SK-N-SH (cell line): ENCODE results near the gene HAGHL. TPM values are rescaled to one million over a fixed set of nuclear protein-coding genes. Genes with fewer than 3 reads are reported as not detected.

Experiments
- CTCF ChIA-PET: fragments of 300-600, 350-600 bp; formaldehyde crosslinking; extraction: SDS; loops from one replicate; lab custom pipeline; 2021; lab: Yijun Ruan, JAX
- POLR2A ChIA-PET: fragments of 350-600 bp; sonication (Branson Sonifier 250); formaldehyde crosslinking; extraction: SDS; loops from one replicate; lab custom pipeline; 2020; ENCODE audit warnings: antibody characterized with exemption, inconsistent platforms; lab: Yijun Ruan, JAX
- DNase-seq: peaks from one replicate; pipeline ENCODE4 v3.0.0; 2012
- H2AFZ ChIP-seq: fragments of 200-600 bp; sonication (generic); 2 replicates; pipeline ENCODE4 v1.8.1; 2016; ENCODE audit warnings: antibody characterized with exemption, mild to moderate bottlenecking, low read depth
- H3F3A ChIP-seq: fragments of 200-600 bp; sonication (generic); replicated peaks from 2 replicates; pipeline ENCODE3; 2016; ENCODE audit warnings: antibody characterized with exemption, mild to moderate bottlenecking; ENCODE audit not compliant: insufficient read depth
- H3K27ac ChIP-seq, 2 experiments: fragments of 200-500 bp in 1 of 2; fragments of 200-600 bp in 1 of 2; sonication (Bioruptor generic) in 1 of 2; sonication (generic), shearing (Covaris generic) in 1 of 2; 2 replicates each; pipeline versions ENCODE4 v1.5.1 to v1.6.1; 2014 to 2016; ENCODE audit warnings: low read depth in 2 of 2, inconsistent platforms in 1 of 2, low read length in 1 of 2, mild to moderate bottlenecking in 1 of 2, mixed read lengths in 1 of 2
- H3K27me3 ChIP-seq: fragments of 200-600 bp; sonication (generic), shearing (Covaris generic); 2 replicates; pipeline ENCODE4 v1.6.1; 2016; ENCODE audit warnings: mixed run types; ENCODE audit not compliant: insufficient read depth
- H3K36me3 ChIP-seq, 2 experiments: fragments of 200-500 bp in 1 of 2; fragments of 200-600 bp in 1 of 2; sonication (Bioruptor generic) in 1 of 2; sonication (generic) in 1 of 2; replicated peaks in 1 of 2; 2 replicates each; pipeline versions ENCODE3 to v1.5.1; 2014 to 2016; ENCODE audit warnings: low read length in 1 of 2, mild to moderate bottlenecking in 1 of 2; ENCODE audit not compliant: insufficient read depth in 2 of 2, control insufficient read depth in 1 of 2
- H3K4me1 ChIP-seq, 2 experiments: fragments of 200-500 bp in 1 of 2; fragments of 200-600 bp in 1 of 2; sonication (Bioruptor generic) in 1 of 2; sonication (generic), shearing (Covaris generic) in 1 of 2; 2 replicates each; pipeline versions ENCODE4 v1.5.1 to v1.6.1; 2014 to 2016; ENCODE audit warnings: low read depth in 1 of 2, low read length in 1 of 2, mixed run types in 1 of 2; ENCODE audit not compliant: insufficient read depth in 2 of 2, control insufficient read depth in 1 of 2
- H3K4me2 ChIP-seq: fragments of 200-600 bp; sonication (generic), shearing (Covaris generic); 2 replicates; pipeline ENCODE4 v1.6.1; 2017; ENCODE audit warnings: mixed run types
- H3K4me3 ChIP-seq, 2 experiments: fragments of 200-500 bp in 1 of 2; fragments of 200-600 bp in 1 of 2; sonication (Bioruptor generic) in 1 of 2; sonication (generic), shearing (Covaris generic) in 1 of 2; 2 replicates each; pipeline versions ENCODE4 v1.5.1 to v1.8.1; 2014 to 2016; ENCODE audit warnings: low read depth in 2 of 2, inconsistent platforms in 1 of 2, low read length in 1 of 2, mild to moderate bottlenecking in 1 of 2, mixed read lengths in 1 of 2, moderate library complexity in 1 of 2
- H3K79me2 ChIP-seq: fragments of 200-600 bp; sonication (generic); 2 replicates; pipeline ENCODE4 v1.8.1; 2017; ENCODE audit warnings: mild to moderate bottlenecking; ENCODE audit not compliant: insufficient read depth
- H3K9ac ChIP-seq: fragments of 200-600 bp; sonication (generic); 2 replicates; pipeline ENCODE4 v1.6.1; 2017; ENCODE audit warnings: mixed run types
- H3K9me2 ChIP-seq: fragments of 200-600 bp; sonication (generic); 2 replicates; pipeline ENCODE4 v1.6.1; 2017; ENCODE audit warnings: mixed run types
- H3K9me3 ChIP-seq: fragments of 200-600 bp; sonication (generic); 2 replicates; pipeline ENCODE4 v1.6.1; 2017; ENCODE audit warnings: mixed run types, mild to moderate bottlenecking, moderate library complexity
- H4K20me1 ChIP-seq: fragments of 200-600 bp; sonication (generic); 2 replicates; pipeline ENCODE4 v1.6.1; 2017; ENCODE audit warnings: mild to moderate bottlenecking, mixed run types; ENCODE audit not compliant: insufficient read depth
- CHD2 ChIP-seq: fragments of 150-350 bp; IDR thresholded peaks from 2 replicates; pipeline ENCODE4 v1.6.1; 2018; ENCODE audit warnings: low read length; ENCODE audit not compliant: partially characterized antibody
- ELF1 ChIP-seq: IDR thresholded peaks from 2 replicates; pipeline ENCODE4 v1.4.0; 2012
- EZH2phosphoT487 ChIP-seq: fragments of 200-600 bp; sonication (generic); IDR thresholded peaks from 2 replicates; pipeline ENCODE4 v1.6.1; 2017; ENCODE audit warnings: low read depth, mixed run types, mild to moderate bottlenecking, antibody characterized with exemption, moderate library complexity, borderline replicate concordance
- GABPA ChIP-seq: IDR thresholded peaks from 2 replicates; pipeline ENCODE4 v1.4.0; 2012; ENCODE audit warnings: low read depth, mild to moderate bottlenecking
- GATA2 ChIP-seq: sonication (generic); formaldehyde crosslinking; IDR thresholded peaks from 2 replicates; pipeline ENCODE4 v1.5.0; 2020; ENCODE audit warnings: mild to moderate bottlenecking, missing genetic modification reagents
- MEF2A ChIP-seq: IDR thresholded peaks from 2 replicates; pipeline ENCODE4 v1.4.0; 2012; ENCODE audit warnings: low read depth, borderline replicate concordance
- NRF1 ChIP-seq: IDR thresholded peaks from 2 replicates; pipeline ENCODE4 v1.6.1; 2012; ENCODE audit warnings: low read depth, mild to moderate bottlenecking, low read length
- PBX3 ChIP-seq: IDR thresholded peaks from 2 replicates; pipeline ENCODE4; 2012
- REST ChIP-seq: IDR thresholded peaks from 2 replicates; pipeline ENCODE4 v1.6.1; 2012; ENCODE audit warnings: mild to moderate bottlenecking, low read depth, low read length, moderate library complexity
- RXRA ChIP-seq: IDR thresholded peaks from 2 replicates; pipeline ENCODE4 v1.4.0; 2012; ENCODE audit warnings: low read depth, mild to moderate bottlenecking, borderline replicate concordance
- TCF12 ChIP-seq: IDR thresholded peaks from 2 replicates; pipeline ENCODE4 v1.4.0; 2012
- ZBTB33 ChIP-seq: IDR thresholded peaks from 2 replicates; pipeline ENCODE4 v1.4.0; 2012; ENCODE audit warnings: low read depth, borderline replicate concordance
- WGBS: methylation state at CpG from one replicate; pipeline ENCODE4 v1.1.6; 2017; ENCODE audit warnings: low lambda C conversion rate; 5-methylcytosine and 5-hydroxymethylcytosine counted together
- polyA plus RNA-seq, 3 experiments: library from polyadenylated mRNA; depleted of rRNA; stranded (reverse); fragments of >200 nt; gene quantifications; 2 replicates each; pipeline ENCODE4 v1.2.3, GENCODE V29; 2012

Gene HAGHL
- polyA plus RNA-seq, 1 of the 3 experiments (the other 2 are of a cell fraction), result 65.5 TPM

GRCh38 chr16:705431-706188 is 21.3 kb upstream of the HAGHL start, which contains the start of gene FBXL16:
TSS of gene FBXL16 (minus strand) at chr16:705801. CDS start at chr16:697405, 8,396 bp downstream.
- POLR2A ChIA-PET, result interaction anchor here (1.7 kb wide), 1 partner anchor 23 kb away, joined by 5 read pairs; no protein-coding TSS in a partner anchor
- Histone ChIP-seq H3K27ac (peak within 1 kb of the TSS in 1 of 2 experiments; percentile 64; a peak in 1 of 4 replicates), H3F3A (peaks cover 14% of the 10 kb centered on the region), H3K4me1 (peaks cover 14 to 36% of the 10 kb centered on the region in 2 experiments; a peak in 2 of 4 replicates)
- no peak for TF ChIP-seq EZH2phosphoT487
- no peak for TF ChIP-seq TCF12
- TF ChIP-seq CHD2, result no peak
- no peak for TF ChIP-seq ELF1
- no peak for TF ChIP-seq GATA2 (CRISPR knock-in tag)
- no peak for TF ChIP-seq PBX3
- TF ChIP-seq ZBTB33, result no peak
- TF ChIP-seq, all 33 proteins: peak for 0
- Histone ChIP-seq H3K79me2 (peaks cover 44% of the 10 kb centered on the region), H4K20me1 (peaks cover 41% of the 10 kb centered on the region), H3K27me3 (no peaks in the 10 kb centered on the region), H3K9ac (peak within 1 kb of the TSS; percentile 85), H3K36me3 (no peaks in the 10 kb centered on the region), H3K4me2 (peak within 1 kb of the TSS; percentile 95), H3K4me3 (peak within 1 kb of the TSS; percentile 78 to 82), H3K9me2 (no peaks in the 10 kb centered on the region), H2AFZ (no peak within 1 kb of the TSS), H3K9me3 (no peaks in the 10 kb centered on the region)
- WGBS, result 2% methylated on average over 9 of the region's 115 CpGs
- peak; percentile 98 for DNase-seq
- CTCF ChIA-PET, result interaction anchor here (1.0 to 22.4 kb wide), 4 partner anchors 10 to 79 kb away, joined by 4 to 358 read pairs (median 22); partner anchors contain the start of genes ANTKMT, CCDC78, HAGHL and METRN

GRCh38 chr16:706189-707061 is 20.5 kb upstream of the HAGHL start:
- 25% methylated on average over 20 of the region's 49 CpGs for whole genome bisulfite sequencing
- CTCF ChIA-PET, result interaction anchor here (1.0 to 22.4 kb wide), 9 partner anchors 8 to 349 kb away, joined by 3 to 358 read pairs (median 5); partner anchors contain the start of genes ANTKMT, CCDC78, CIAO3 and HAGHL
- no peak overlapping the region for H3K9ac ChIP-seq

More at GRCh38 chr16:706189-707061, 20.5 kb upstream of the HAGHL start:
- TF ChIP-seq MEF2A (no peak), RXRA (no peak), GABPA (no peak), NRF1 (no peak), REST (no peak)
- Histone ChIP-seq H3K27me3 (no peaks in the 10 kb centered on the region), H3K79me2 (peaks cover 36% of the 10 kb centered on the region), H3K27ac (no peak overlapping the region), H3K4me1 (peaks cover 21 to 42% of the 10 kb centered on the region in 2 experiments; a peak in 2 of 4 replicates), H3K4me3 (peak overlapping the region in 1 of 2 experiments; percentile 78; a peak in 3 of 4 replicates), H3K9me2 (no peaks in the 10 kb centered on the region), H4K20me1 (peaks cover 34% of the 10 kb centered on the region), H3F3A (peaks cover 16% of the 10 kb centered on the region), H3K4me2 (peak overlapping the region; percentile 74), H2AFZ (no peak overlapping the region), H3K9me3 (no peaks in the 10 kb centered on the region), H3K36me3 (no peaks in the 10 kb centered on the region)
- DNase-seq, result no peak
- POLR2A ChIA-PET, result interaction anchor here (0.6 to 1.2 kb wide), 6 partner anchors 10 to 87 kb away, joined by 3 to 4 read pairs (median 4); partner anchors contain the start of gene STUB1
